Kidney (tissue), 14 donors: ENCODE results near the gene EPHA1. TPM values are rescaled to one million over a fixed set of nuclear protein-coding genes. Genes with fewer than 3 reads are reported as not detected.

Experiments used
- DNase-seq, 5 donors: peaks; one replicate each; pipeline ENCODE4 v3.0.0-alpha.2; 2013 to 2020
- FAIRE-seq: peaks from 2 replicates; lab custom pipeline; 2012; peaks lifted over from hg19 to GRCh38; lab: Jason Lieb, UNC
- H3K27ac ChIP-seq, 2 donors: one replicate each; pipeline ENCODE4 v1.7.0; 2013; ENCODE audit warnings: low read depth in 2 of 2, low read length in 2 of 2, inconsistent platforms in 1 of 2
- H3K27me3 ChIP-seq: one replicate; pipeline ENCODE4 v1.7.1; 2013; ENCODE audit warnings: low read length, inconsistent platforms; ENCODE audit not compliant: control insufficient read depth, insufficient read depth
- H3K36me3 ChIP-seq, 3 donors: one replicate each; pipeline versions ENCODE4 v1.7.0 to v1.7.1; 2013; ENCODE audit warnings: low read length in 3 of 3, control low read depth in 1 of 3, inconsistent platforms in 1 of 3; ENCODE audit not compliant: insufficient read depth in 3 of 3, control insufficient read depth in 2 of 3
- H3K4me1 ChIP-seq, 3 donors: one replicate each; pipeline versions ENCODE4 v1.7.0 to v1.7.1; 2013; ENCODE audit warnings: low read length in 3 of 3, inconsistent platforms in 1 of 3, low read depth in 1 of 3; ENCODE audit not compliant: control insufficient read depth in 2 of 3, insufficient read depth in 2 of 3
- H3K4me3 ChIP-seq, 3 donors: one replicate each; pipeline versions ENCODE4 v1.7.0 to v1.8.1; 2013; ENCODE audit warnings: low read length in 3 of 3, control low read depth in 1 of 3, inconsistent platforms in 1 of 3
- H3K9ac ChIP-seq, 3 donors: one replicate each; pipeline versions ENCODE4 v1.7.0 to v1.7.1; 2013; ENCODE audit warnings: low read length in 3 of 3, control low read depth in 1 of 3, inconsistent platforms in 1 of 3
- H3K9me3 ChIP-seq, 3 donors: one replicate each; pipeline versions ENCODE4 v1.7.0 to v1.7.1; 2013; ENCODE audit warnings: low read length in 3 of 3, control low read depth in 1 of 3, inconsistent platforms in 1 of 3; ENCODE audit not compliant: control insufficient read depth in 2 of 3, insufficient read depth in 1 of 3
- CTCF ChIP-seq: IDR thresholded peaks from 3 replicates; pipeline ENCODE4 v1.5.1; 2012; ENCODE audit warnings: mild to moderate bottlenecking, moderate library complexity, borderline replicate concordance; ENCODE audit not compliant: insufficient read depth; ENCODE audit errors: extremely low read depth
- intact Hi-C: fragments of 100-400 bp; cut with DNase I; formaldehyde crosslinking; loops from one replicate; pipeline ENCODE4 v1.11.1; 2022
- polyA plus RNA-seq: library from polyadenylated mRNA; stranded (reverse); fragments of 350-450 nt; fragmentation: Illumina TruSeq; extraction: RNeasy Lipid Tissue Mini Kit (QIAGEN cat#74804); gene quantifications from one replicate; pipeline ENCODE4 v1.2.3, GENCODE V29; 2014; ENCODE audit warnings: low read depth, low replicate concordance; ENCODE audit not compliant: insufficient read depth
- total RNA-seq: library from RNA; stranded (reverse); fragmentation: NEBNext Ultra II Directional; extraction: Animal tissue kit (Norgen Biotek cat#: 25700); gene quantifications from one replicate; pipeline ENCODE4 v1.2.1, GENCODE V29; 2021
- donor health status: control.
- donor health status: control.
- donor health status: control.
- donor health status: control.
- donor health status: control.
- donor health status: DM: yes; HTN: yes; CAD: no.
- donor health status: Normal renal cell carcinoma (clear cell type).

EPHA1 gene
- total and polyA plus RNA-seq, 2 donors from 2014 or later = 6.9 to 22.3 TPM

DNA sequence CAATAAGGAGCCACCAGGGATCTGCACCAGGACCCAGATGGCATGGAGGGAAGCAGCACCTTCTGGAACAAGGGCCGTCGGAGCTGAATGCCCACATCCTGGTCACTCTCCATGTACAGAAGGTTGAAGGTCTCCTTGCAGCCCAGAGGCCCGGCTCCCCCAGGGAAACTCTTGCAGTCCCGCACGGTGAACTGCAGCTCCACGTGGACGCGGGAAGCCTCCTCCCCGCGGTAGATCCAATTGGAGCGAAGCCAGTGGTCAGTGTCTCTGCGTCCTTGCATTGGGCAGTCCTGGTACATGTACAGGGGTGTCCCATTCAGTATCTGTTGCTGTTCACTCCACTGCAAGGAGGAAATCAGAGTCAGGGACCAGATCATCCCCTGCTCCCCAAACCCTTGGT, 7.4 kb downstream of the EPHA1 start:
- H3K9ac ChIP-seq = no peak overlapping the region
- no peak overlapping the region for H3K4me3 ChIP-seq
- H3K9me3 ChIP-seq = no peaks in the 10 kb centered on the region
- DNase-seq = no peak
- intact Hi-C loops = no loop called here
- no peaks in the 10 kb centered on the region for H3K27me3 ChIP-seq
- H3K36me3 ChIP-seq = no peaks in the 10 kb centered on the region
- TF ChIP-seq CTCF = no peak
- no peak overlapping the region for H3K27ac ChIP-seq
- peaks cover 0 to under 1% (median 0%) of the 10 kb centered on the region in 3 donors for H3K4me1 ChIP-seq
- FAIRE-seq = no peak

- intact Hi-C loops = no loop called here
- Histone ChIP-seq H3K36me3 (peaks cover 0 to 5% (median 0%) of the 10 kb centered on the region in 3 donors), H3K9me3 (no peaks in the 10 kb centered on the region), H3K4me3 (no peak overlapping the region), H3K27me3 (no peaks in the 10 kb centered on the region), H3K9ac (no peak overlapping the region), H3K27ac (no peak overlapping the region), H3K4me1 (peaks cover 0 to 10% (median 0%) of the 10 kb centered on the region in 3 donors)
- FAIRE-seq = no peak
- no peak for DNase-seq
- TF ChIP-seq CTCF = no peak
Observed at GRCh38 chr7:143399642-143400041, 9.0 kb downstream of the EPHA1 start.

GRCh38 chr7:143399151-143399550, 9.5 kb downstream of the EPHA1 start:
- Histone ChIP-seq H3K9me3 (no peaks in the 10 kb centered on the region), H3K4me3 (no peak overlapping the region), H3K27me3 (no peaks in the 10 kb centered on the region), H3K9ac (no peak overlapping the region), H3K36me3 (peaks cover 0 to 5% (median 0%) of the 10 kb centered on the region in 3 donors), H3K27ac (no peak overlapping the region), H3K4me1 (peaks cover 0 to 10% (median 0%) of the 10 kb centered on the region in 3 donors)
- intact Hi-C loops = no loop called here
- no peak for TF ChIP-seq CTCF
- FAIRE-seq = no peak
- DNase-seq = no peak

GRCh38 chr7:143398616-143399015, 10.0 kb downstream of the EPHA1 start:
- Histone ChIP-seq H3K4me3 (no peak overlapping the region), H3K36me3 (peaks cover 0 to 5% (median 0%) of the 10 kb centered on the region in 3 donors), H3K27me3 (no peaks in the 10 kb centered on the region), H3K9me3 (no peaks in the 10 kb centered on the region), H3K9ac (no peak overlapping the region), H3K27ac (no peak overlapping the region), H3K4me1 (peaks cover 0 to 10% (median 0%) of the 10 kb centered on the region in 3 donors)
- TF ChIP-seq CTCF = no peak
- intact Hi-C loops = no loop called here
- DNase-seq (no peak), FAIRE-seq (no peak)
